K562 (cell line): ENCODE measurements around the gene STAP1. TPM values are rescaled to one million over a fixed set of nuclear protein-coding genes. Genes with fewer than 3 reads are reported as not detected.
"Not testable (repeated sequence)": the region's sequence is repeated elsewhere in the genome, so short reads cannot be mapped to it uniquely, and the experiment has no call there.

Experiments
- ATF1 ChIP-seq, 2 experiments: fragments of 450-650 bp in 1 of 2; IDR thresholded peaks; 2 replicates each; pipeline ENCODE4 v1.6.1; 2016; ENCODE audit warnings: missing compliant biosample characterization in 1 of 2, missing genetic modification characterization in 1 of 2
- CBFA2T2 ChIP-seq: fragments of 450-650 bp; conservative IDR thresholded peaks from 2 replicates; pipeline ENCODE4 v1.6.1; 2017; ENCODE audit warnings: mild to moderate bottlenecking
- CBX3 ChIP-seq, 2 experiments: IDR thresholded peaks; 1 replicate in 1 of 2; 2 replicates in 1 of 2; pipeline ENCODE4 v1.6.1; 2012; ENCODE audit warnings: inconsistent platforms in 2 of 2, low read length in 2 of 2, borderline replicate concordance in 1 of 2, control low read depth in 1 of 2
- CHAMP1 ChIP-seq: fragments of 450-650 bp; IDR thresholded peaks from 2 replicates; pipeline ENCODE4 v1.6.1; 2016; ENCODE audit warnings: mild to moderate bottlenecking
- DACH1 ChIP-seq: fragments of 450-650 bp; IDR thresholded peaks from 2 replicates; pipeline ENCODE4 v1.6.1; 2018; ENCODE audit not compliant: partially characterized antibody
- ETV5 ChIP-seq: sonication (generic); formaldehyde crosslinking; IDR thresholded peaks from 2 replicates; pipeline ENCODE4 v1.4.0; 2020; ENCODE audit warnings: low read depth, mild to moderate bottlenecking, missing genetic modification reagents
- GATAD2B ChIP-seq: fragments of 450-650 bp; IDR thresholded peaks from 2 replicates; pipeline ENCODE4 v1.6.1; 2017; ENCODE audit warnings: mild to moderate bottlenecking, borderline replicate concordance
- HBP1 ChIP-seq: fragments of 450-650 bp; formaldehyde crosslinking; IDR thresholded peaks from 2 replicates; pipeline ENCODE4 v1.4.0; 2022; ENCODE audit warnings: missing genetic modification characterization
- KLF16 ChIP-seq: IDR thresholded peaks from 2 replicates; pipeline ENCODE4 v1.6.1; 2016; ENCODE audit warnings: antibody characterized with exemption
- MBD2 ChIP-seq: sonication (generic); IDR thresholded peaks from 2 replicates; pipeline ENCODE4 v1.6.1; 2016; ENCODE audit warnings: low read depth, borderline replicate concordance
- MNT ChIP-seq, 2 experiments: fragments of 450-650 bp; conservative IDR thresholded peaks; 2 replicates each; pipeline ENCODE4 v1.6.1; 2017; ENCODE audit warnings: mild to moderate bottlenecking in 2 of 2, moderate library complexity in 2 of 2
- NCOA1 ChIP-seq: fragments of 450-650 bp; IDR thresholded peaks from 2 replicates; pipeline ENCODE4 v1.6.1; 2016; ENCODE audit warnings: low read depth
- NRF1 ChIP-seq, 2 experiments: fragments of 450-650 bp; IDR thresholded peaks in 1 of 2; conservative IDR thresholded peaks in 1 of 2; 2 replicates each; pipeline ENCODE4 v1.6.1; 2014; ENCODE audit warnings: mild to moderate bottlenecking in 2 of 2
- PBX2 ChIP-seq, 2 experiments: IDR thresholded peaks in 1 of 2; conservative IDR thresholded peaks in 1 of 2; 2 replicates each; pipeline ENCODE4 v1.6.1; 2016; ENCODE audit warnings: low read depth in 2 of 2, mild to moderate bottlenecking in 1 of 2, missing compliant biosample characterization in 1 of 2, missing genetic modification characterization in 1 of 2, moderate library complexity in 1 of 2
- PHB2 ChIP-seq: fragments of 450-650 bp; IDR thresholded peaks from 2 replicates; pipeline ENCODE4 v1.6.1; 2017; ENCODE audit warnings: low read depth
- PML ChIP-seq: IDR thresholded peaks from 2 replicates; pipeline ENCODE4 v1.6.1; 2012; ENCODE audit warnings: low read length, inconsistent platforms
- SMAD4 ChIP-seq: fragments of 250-450 bp; sonication (Bioruptor Pico); conservative IDR thresholded peaks from 2 replicates; pipeline ENCODE4 v1.8.0; 2021; ENCODE audit warnings: inconsistent platforms, mild to moderate bottlenecking, moderate library complexity
- SMARCC2 ChIP-seq: fragments of 450-650 bp; IDR thresholded peaks from 2 replicates; pipeline ENCODE4 v1.6.1; 2017; ENCODE audit warnings: antibody characterized with exemption, moderate library complexity, mild to moderate bottlenecking, low read depth
- SMARCE1 ChIP-seq: fragments of 450-650 bp; IDR thresholded peaks from 2 replicates; pipeline ENCODE4 v1.7.1; 2016; ENCODE audit warnings: mild to moderate bottlenecking
- TRIM24 ChIP-seq, 2 experiments: fragments of 450-650 bp; IDR thresholded peaks; 2 replicates each; pipeline ENCODE4 v1.6.1; 2016
- polyA plus RNA-seq, 8 experiments: library from polyadenylated mRNA; depleted of rRNA in 4 of 8; stranded (reverse) in 5 of 8; unstranded in 3 of 8; fragments of >200 nt; fragmentation: Nextera tagmentation in 2 of 8; fragmentation: Illumina TruSeq in 1 of 8; extraction: Ambion mirVana in 2 of 8; extraction: Trizol in 1 of 8; gene quantifications; 2 replicates each; pipeline versions ENCODE4 v1.2.1 to v1.2.3, GENCODE V29; 2011 to 2014; ENCODE audit warnings: inconsistent platforms in 1 of 8, missing spikeins in 1 of 8
- total RNA-seq, 7 experiments: library from RNA; depleted of rRNA in 6 of 7; stranded (reverse); fragments of >200 nt in 6 of 7; fragmentation: Illumina TruSeq in 2 of 7; extraction: Trizol in 2 of 7; gene quantifications; 2 replicates each; pipeline versions ENCODE4 v1.2.1 to v1.2.3, GENCODE V29; 2011 to 2021; ENCODE audit warnings: low replicate concordance in 1 of 7

The STAP1 gene
- total and polyA plus RNA-seq, 9 of the 15 experiments (the other 6 are each of a cell fraction or from before 2014, with no cell fraction given): 0.50 to 5.6 (median 1.4) TPM

GRCh38 chr4:67552146-67552792 lies 6.3 kb upstream of the STAP1 start (continued):
- TF ChIP-seq PBX2 (CRISPR knock-in tag; IDR thresholded peaks at IDR 0.05; ENCODE audit: low read depth); ATF1 (CRISPR knock-in tag; IDR thresholded peaks at IDR 0.05): not testable (repeated sequence)
- peak; percentile 43; the same call in 1 of the 2 replicates for TF ChIP-seq PBX2 (tag; conservative IDR thresholded peaks at IDR 0.05; ENCODE audit: low read depth)
- TF ChIP-seq SMARCE1: peak; percentile 86; the same call in 1 of the 2 replicates
- peak; percentile 87; the same call in 1 of the 2 replicates for TF ChIP-seq PHB2
- TF ChIP-seq CBFA2T2: peak; percentile 98
- peak; percentile 92 to 96 for TF ChIP-seq TRIM24 (IDR thresholded peaks at IDR 0.05)
- peak; percentile 78; the same call in 1 of the 2 replicates for TF ChIP-seq SMARCC2
- TF ChIP-seq CBX3 (IDR thresholded peaks at IDR 0.05; ENCODE audit: borderline replicate concordance in 1 of 2, low read length in 2 of 2): peak in 1 of 2 experiments; percentile 61; a peak in 1 of 3 replicates
- peak; percentile 68; the same call in 1 of the 2 replicates for TF ChIP-seq ETV5 (CRISPR knock-in tag)
- peak; percentile 53; the same call in 1 of the 2 replicates for TF ChIP-seq ATF1 (tag; IDR thresholded peaks at IDR 0.05)
- TF ChIP-seq CHAMP1: peak; percentile 96
- TF ChIP-seq KLF16: peak; percentile 90
- peak; percentile 96 for TF ChIP-seq DACH1
- peak; percentile 44; the same call in 1 of the 2 replicates for TF ChIP-seq PML
- TF ChIP-seq NRF1 (conservative IDR thresholded peaks at IDR 0.05 in 1 of 2, IDR thresholded peaks at IDR 0.05 in 1 of 2): 0 out of 4 replicates have a peak, but pooled peaks have one; percentile 12 to 14
- 0 out of 2 replicates have a peak, but pooled peaks have one; percentile 40 for TF ChIP-seq MBD2
- TF ChIP-seq SMAD4 (CRISPR knock-in tag): peak; percentile 97
- peak; percentile 24; the same call in 1 of the 2 replicates for TF ChIP-seq HBP1 (CRISPR knock-in tag)
- TF ChIP-seq NCOA1: peak; percentile 72; the same call in 1 of the 2 replicates
- TF ChIP-seq MNT (conservative IDR thresholded peaks at IDR 0.05): peak in 1 of 2 experiments; percentile 70; a peak in 2 of 4 replicates
- peak; percentile 72 for TF ChIP-seq GATAD2B
